ENCODE data around the gene MBNL1. TPM values are rescaled to one million over a fixed set of nuclear protein-coding genes. Genes with fewer than 3 reads are reported as not detected.
A peak's percentile ranks its signal among the peaks of the same experiment; 100 is the strongest.

The MBNL1 gene
- total RNA-seq, 1 experiment from 2014 or later, result 68.6 TPM

GRCh38 chr3:152305075-152305474 lies 36.3 kb downstream of the MBNL1 start:
- Histone ChIP-seq H3K4me1 (peaks cover 84% of the 10 kb centered on the region), H3K36me3 (ENCODE audit: control insufficient read depth, insufficient read depth, low read length) (no peaks in the 10 kb centered on the region; the same call in 1 of the 2 replicates)

GRCh38 chr3:152307829-152308474 lies 39.2 kb downstream of the MBNL1 start:
- Mint-ChIP-seq H3K4me1 (ENCODE audit: low read depth, unreplicated experiment) (peaks cover 17% of the 10 kb centered on the region), H3K36me3 (ENCODE audit: insufficient read depth, unreplicated experiment) (no peaks in the 10 kb centered on the region)
- POLR2A ChIA-PET, result no interaction called here

More at GRCh38 chr3:152305075-152305474, 36.3 kb downstream of the MBNL1 start:
- Mint-ChIP-seq H3K27ac (ENCODE audit: unreplicated experiment) (no peak overlapping the region), H3K27me3 (ENCODE audit: insufficient read depth, unreplicated experiment) (no peaks in the 10 kb centered on the region), H3K9me3 (ENCODE audit: unreplicated experiment) (no peaks in the 10 kb centered on the region), H3K36me3 (ENCODE audit: insufficient read depth, unreplicated experiment) (peaks cover 2% of the 10 kb centered on the region), H3K4me3 (ENCODE audit: unreplicated experiment) (no peak overlapping the region), H3K4me1 (ENCODE audit: low read depth, unreplicated experiment) (peaks cover 22% of the 10 kb centered on the region)
- CTCF ChIA-PET, result no interaction called here
- H3K4me3 ChIP-seq (ENCODE audit: low read depth, low read length), result no peak overlapping the region
- DNase-seq, result no peak
- H3K27me3 ChIP-seq (replicated peaks; ENCODE audit: control insufficient read depth, insufficient read depth, low read length), result no peaks in the 10 kb centered on the region
- no peaks in the 10 kb centered on the region for H3K9me3 ChIP-seq
- intact Hi-C loops (cut with micrococcal nuclease; ENCODE audit: unreplicated experiment), result loop anchor here (5.0 to 10.0 kb wide), 2 partner anchors 87 to 120 kb away; no protein-coding TSS in a partner anchor
- POLR2A ChIA-PET, result interaction anchor here (0.6 kb wide), 1 partner anchor 47 kb away, joined by 3 read pairs; no protein-coding TSS in a partner anchor
- no TSS peak for BruUV-seq (replicated peaks)
- TF ChIP-seq CTCF (IDR thresholded peaks at IDR 0.05; ENCODE audit: insufficient read depth in 1 of 2, low read depth in 1 of 2, low read length in 1 of 2, severe bottlenecking in 1 of 2, unreplicated experiment in 1 of 2), result no peak

GRCh38 chr3:152308475-152308844 lies 39.7 kb downstream of the MBNL1 start:
- H3K4me3 ChIP-seq (ENCODE audit: low read depth, low read length), result no peak overlapping the region
- POLR2A ChIA-PET, result no interaction called here
- Mint-ChIP-seq H3K27me3 (ENCODE audit: insufficient read depth, unreplicated experiment) (no peaks in the 10 kb centered on the region), H3K4me1 (ENCODE audit: low read depth, unreplicated experiment) (peaks cover 17% of the 10 kb centered on the region), H3K4me3 (ENCODE audit: unreplicated experiment) (peak overlapping the region; percentile 47), H3K36me3 (ENCODE audit: insufficient read depth, unreplicated experiment) (no peaks in the 10 kb centered on the region), H3K9me3 (ENCODE audit: unreplicated experiment) (no peaks in the 10 kb centered on the region), H3K27ac (ENCODE audit: unreplicated experiment) (peak overlapping the region; percentile 79)
- CTCF ChIA-PET, result interaction anchor here (0.8 kb wide), 1 partner anchor 12 kb away, joined by 4 read pairs; no protein-coding TSS in a partner anchor
- peaks cover 66% of the 10 kb centered on the region for H3K4me1 ChIP-seq
- H3K9me3 ChIP-seq, result no peaks in the 10 kb centered on the region
- intact Hi-C loops (cut with micrococcal nuclease; ENCODE audit: unreplicated experiment), result loop anchor here (1.0 to 10.0 kb wide), 4 partner anchors 38 to 236 kb away; no protein-coding TSS in a partner anchor
- H3K27me3 ChIP-seq (replicated peaks; ENCODE audit: control insufficient read depth, insufficient read depth, low read length), result no peaks in the 10 kb centered on the region
- no TSS peak for BruUV-seq (replicated peaks)
- DNase-seq, result no peak
- no peak for TF ChIP-seq CTCF (IDR thresholded peaks at IDR 0.05; ENCODE audit: insufficient read depth in 1 of 2, low read depth in 1 of 2, low read length in 1 of 2, severe bottlenecking in 1 of 2, unreplicated experiment in 1 of 2)
- no peaks in the 10 kb centered on the region for H3K36me3 ChIP-seq (ENCODE audit: control insufficient read depth, insufficient read depth, low read length)

More at GRCh38 chr3:152307829-152308474, 39.2 kb downstream of the MBNL1 start:
- intact Hi-C loops (cut with micrococcal nuclease; ENCODE audit: unreplicated experiment), result loop anchor here (1.0 to 10.0 kb wide), 4 partner anchors 38 to 236 kb away; no protein-coding TSS in a partner anchor
- BruUV-seq (replicated peaks), result no TSS peak
- Mint-ChIP-seq H3K9me3 (ENCODE audit: unreplicated experiment) (no peaks in the 10 kb centered on the region), H3K27me3 (ENCODE audit: insufficient read depth, unreplicated experiment) (no peaks in the 10 kb centered on the region), H3K4me3 (ENCODE audit: unreplicated experiment) (peak overlapping the region; percentile 47), H3K27ac (ENCODE audit: unreplicated experiment) (peak overlapping the region; percentile 79)
- Histone ChIP-seq H3K4me1 (peaks cover 68% of the 10 kb centered on the region), H3K9me3 (no peaks in the 10 kb centered on the region), H3K4me3 (ENCODE audit: low read depth, low read length) (no peak overlapping the region), H3K27me3 (replicated peaks; ENCODE audit: control insufficient read depth, insufficient read depth, low read length) (no peaks in the 10 kb centered on the region), H3K36me3 (ENCODE audit: control insufficient read depth, insufficient read depth, low read length) (no peaks in the 10 kb centered on the region)
- TF ChIP-seq CTCF (IDR thresholded peaks at IDR 0.05; ENCODE audit: insufficient read depth in 1 of 2, low read depth in 1 of 2, low read length in 1 of 2, severe bottlenecking in 1 of 2, unreplicated experiment in 1 of 2), result no peak
- DNase-seq, result peak in 1 of 2 experiments; percentile 57
- CTCF ChIA-PET, result interaction anchor here (0.8 kb wide), 1 partner anchor 12 kb away, joined by 4 read pairs; no protein-coding TSS in a partner anchor

Data from Caco-2 (cell line).